Uterus (tissue), 4 donors: ENCODE results near the gene HRH2. TPM values are rescaled to one million over a fixed set of nuclear protein-coding genes. Genes with fewer than 3 reads are reported as not detected.

ENCODE experiments used
- DNase-seq, 2 donors: peaks; one replicate each; pipeline ENCODE4 v3.0.0-alpha.2; 2019 to 2020
- H3K27ac ChIP-seq, 2 donors: fragments of 200-600 bp; sonication (generic); 1 replicate in 1 of 2; 2 replicates in 1 of 2; pipeline ENCODE4 v1.5.1; 2016 to 2018
- H3K27me3 ChIP-seq, 2 donors: fragments of 200-600 bp; sonication (generic); one replicate each; pipeline ENCODE4 v1.5.1; 2018 to 2019; ENCODE audit warnings: control low read depth in 1 of 2
- H3K36me3 ChIP-seq, 2 donors: fragments of 200-600 bp; sonication (generic); one replicate each; pipeline ENCODE4 v1.5.1; 2019; ENCODE audit warnings: control low read depth in 1 of 2
- H3K4me1 ChIP-seq, 2 donors: fragments of 200-600 bp; sonication (generic); one replicate each; pipeline ENCODE4 v1.5.1; 2018 to 2019; ENCODE audit warnings: control low read depth in 1 of 2
- H3K4me3 ChIP-seq, 2 donors: fragments of 200-600 bp; sonication (generic); 1 replicate in 1 of 2; 2 replicates in 1 of 2; pipeline ENCODE4 v1.5.1; 2018 to 2019; ENCODE audit warnings: mild to moderate bottlenecking in 1 of 2
- H3K9me3 ChIP-seq, 2 donors: fragments of 200-600 bp; sonication (generic); one replicate each; pipeline ENCODE4 v1.5.1; 2019; ENCODE audit warnings: control low read depth in 1 of 2
- CTCF ChIP-seq, 4 experiments: fragments of 200-600 bp in 2 of 4; fragments of 450-650 bp in 2 of 4; sonication (generic) in 2 of 4; IDR thresholded peaks; one replicate each; pipeline ENCODE4 v1.5.1; 2016 to 2019; ENCODE audit warnings: antibody characterized with exemption in 4 of 4, mild to moderate bottlenecking in 2 of 4, moderate library complexity in 1 of 4
- POLR2A ChIP-seq, 2 donors: fragments of 450-650 bp; IDR thresholded peaks; one replicate each; pipeline ENCODE4 v1.6.1; 2016; ENCODE audit warnings: antibody characterized with exemption in 2 of 2, mild to moderate bottlenecking in 1 of 2, moderate library complexity in 1 of 2
- intact Hi-C: fragments of 100-400 bp; cut with DNase I; formaldehyde crosslinking; loops from one replicate; pipeline ENCODE4 v1.15.1; 2023; ENCODE audit warnings: low total_unique reads
- total RNA-seq, 4 donors: library from RNA; depleted of rRNA in 3 of 4; stranded (reverse); fragments of >200 nt in 3 of 4; gene quantifications; one replicate each; pipeline versions ENCODE4 v1.1.0 to v1.2.4, GENCODE V29; 2014 to 2023
- donor health status: DM: yes; HTN: yes; CAD: no.

HRH2 gene
- total RNA-seq, 4 donors from 2014 or later, result 0.51 to 4.4 (median 4.1) TPM; not detected in 1

- Histone ChIP-seq H3K36me3 (no peaks in the 10 kb centered on the region), H3K9me3 (no peaks in the 10 kb centered on the region), H3K27ac (no peak overlapping the region), H3K4me3 (no peak overlapping the region), H3K27me3 (no peaks in the 10 kb centered on the region), H3K4me1 (no peaks in the 10 kb centered on the region)
- TF ChIP-seq POLR2A (IDR thresholded peaks at IDR 0.05) (no peak), CTCF (IDR thresholded peaks at IDR 0.05) (no peak)
- no peak for DNase-seq
- intact Hi-C loops, result no loop called here
Measured at GRCh38 chr5:175697846-175698245, 40.0 kb downstream of the HRH2 start.

GRCh38 chr5:175698401-175699115, 40.7 kb downstream of the HRH2 start:
- Histone ChIP-seq H3K9me3 (no peaks in the 10 kb centered on the region), H3K27me3 (no peaks in the 10 kb centered on the region), H3K36me3 (no peaks in the 10 kb centered on the region), H3K4me3 (no peak overlapping the region), H3K4me1 (no peaks in the 10 kb centered on the region), H3K27ac (no peak overlapping the region)
- TF ChIP-seq POLR2A (IDR thresholded peaks at IDR 0.05) (no peak), CTCF (IDR thresholded peaks at IDR 0.05) (no peak)
- no peak for DNase-seq
- intact Hi-C loops, result no loop called here

GRCh38 chr5:175700991-175701390, 43.1 kb downstream of the HRH2 start:
- intact Hi-C loops, result no loop called here
- Histone ChIP-seq H3K9me3 (no peaks in the 10 kb centered on the region), H3K4me1 (no peaks in the 10 kb centered on the region), H3K27ac (no peak overlapping the region), H3K4me3 (no peak overlapping the region), H3K27me3 (no peaks in the 10 kb centered on the region), H3K36me3 (peaks cover 0 to 2% of the 10 kb centered on the region in 2 donors)
- no peak for DNase-seq
- TF ChIP-seq CTCF (IDR thresholded peaks at IDR 0.05) (peak in 1 of 4 experiments; percentile 13), POLR2A (IDR thresholded peaks at IDR 0.05) (no peak)

GRCh38 chr5:175701797-175702196, 43.9 kb downstream of the HRH2 start:
- H3K27ac ChIP-seq, result no peak overlapping the region
- TF ChIP-seq CTCF (IDR thresholded peaks at IDR 0.05) (no peak), POLR2A (IDR thresholded peaks at IDR 0.05) (no peak)
- peaks cover 0 to 2% of the 10 kb centered on the region in 2 donors for H3K36me3 ChIP-seq
- H3K9me3 ChIP-seq, result no peaks in the 10 kb centered on the region
- intact Hi-C loops, result no loop called here
- no peaks in the 10 kb centered on the region for H3K4me1 ChIP-seq
- DNase-seq, result no peak
- H3K4me3 ChIP-seq, result no peak overlapping the region
- no peaks in the 10 kb centered on the region for H3K27me3 ChIP-seq

GRCh38 chr5:175706499-175706898, 48.6 kb downstream of the HRH2 start:
- no peaks in the 10 kb centered on the region for H3K9me3 ChIP-seq
- no peak for TF ChIP-seq CTCF (IDR thresholded peaks at IDR 0.05)
- no peak for TF ChIP-seq POLR2A (IDR thresholded peaks at IDR 0.05)
- H3K27me3 ChIP-seq, result no peaks in the 10 kb centered on the region
- H3K27ac ChIP-seq, result no peak overlapping the region
- H3K36me3 ChIP-seq, result peaks cover 0 to 2% of the 10 kb centered on the region in 2 donors
- no peak overlapping the region for H3K4me3 ChIP-seq
- H3K4me1 ChIP-seq, result no peaks in the 10 kb centered on the region
- no peak for DNase-seq
- intact Hi-C loops, result no loop called here
